ENCODE measurements around the gene NECTIN4. TPM values are rescaled to one million over a fixed set of nuclear protein-coding genes. Genes with fewer than 3 reads are reported as not detected.

Gene NECTIN4
- total RNA-seq, 1 experiment from 2014 or later: 8.8 TPM

DNA sequence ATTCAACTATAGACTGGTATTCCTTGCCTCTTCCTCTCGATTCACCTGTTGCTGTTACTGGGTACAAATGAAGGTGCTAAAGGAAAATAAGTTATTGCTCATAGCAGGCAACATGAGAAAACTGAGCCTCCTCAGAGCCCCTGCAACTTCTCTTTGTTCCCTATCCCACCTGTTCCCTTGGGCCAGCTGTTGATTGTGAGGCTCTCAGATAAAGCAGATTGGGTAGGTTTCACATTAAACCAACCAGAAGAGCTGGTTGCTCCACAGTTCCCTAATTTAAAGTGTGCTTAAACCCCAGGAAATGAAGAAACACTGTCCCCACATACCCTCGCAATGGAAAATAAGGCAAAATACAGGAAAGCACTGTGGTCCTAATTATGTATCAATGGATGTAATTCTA lies 38.3 kb upstream of the NECTIN4 start:
- no peak overlapping the region for H3K27ac ChIP-seq
- TF ChIP-seq EZH2 (IDR thresholded peaks at IDR 0.05; ENCODE audit: low read depth) (no peak), CTCF (conservative IDR thresholded peaks at IDR 0.05) (no peak)
- no peak overlapping the region for H3K4me2 ChIP-seq
- H3K9me3 ChIP-seq (ENCODE audit: insufficient read depth, low read depth): no peaks in the 10 kb centered on the region
- H3K36me3 ChIP-seq (ENCODE audit: low read depth): 0 out of 2 replicates have a peak, but pooled peaks cover 18% of the 10 kb centered on the region
- no peak overlapping the region for H2AFZ ChIP-seq
- H4K20me1 ChIP-seq (ENCODE audit: insufficient read depth): no peaks in the 10 kb centered on the region; the same call in 1 of the 2 replicates
- ChIA-PET POLR2A (ENCODE audit: unreplicated experiment) (interaction anchor here (0.6 kb wide), 1 partner anchor 107 kb away, joined by 3 read pairs; the partner anchor contains the start of gene F11R), CTCF (no interaction called here)
- DNase-seq: no peak
- H3K4me1 ChIP-seq (replicated peaks; ENCODE audit: insufficient read depth): peaks cover 9% of the 10 kb centered on the region; the same call in 1 of the 2 replicates
- intact Hi-C loops (cut with micrococcal nuclease; ENCODE audit: unreplicated experiment): no loop called here
- H3K27me3 ChIP-seq (ENCODE audit: insufficient read depth, low read depth): no peaks in the 10 kb centered on the region
- H3K9me2 ChIP-seq (ENCODE audit: insufficient read depth): no peaks in the 10 kb centered on the region
- peaks cover 17% of the 10 kb centered on the region for H3K79me2 ChIP-seq (ENCODE audit: low read depth)
- peaks cover 28% of the 10 kb centered on the region for H3F3A ChIP-seq (ENCODE audit: insufficient read depth, low read depth)
- no TSS peak for BruUV-seq (replicated peaks)
- H3K4me3 ChIP-seq: no peak overlapping the region

DNA sequence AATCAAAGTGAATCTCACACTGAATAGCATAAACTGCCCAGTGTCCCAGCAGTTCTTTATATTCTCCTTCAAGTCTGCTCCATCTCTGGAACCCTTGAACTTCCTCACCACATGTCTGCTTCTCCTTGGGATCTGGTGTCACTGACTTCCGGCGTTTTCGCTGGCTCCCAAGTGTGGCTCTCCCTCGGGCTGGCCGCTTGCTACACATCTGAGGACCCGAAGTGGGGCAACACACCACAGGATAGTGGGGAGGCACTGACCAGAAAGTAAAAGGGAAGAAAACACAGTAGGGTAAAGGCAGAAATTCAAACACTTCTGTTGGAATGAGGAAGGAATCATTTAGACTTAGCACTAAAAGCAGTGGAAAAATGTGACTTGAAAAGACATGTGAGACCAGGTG lies 33.6 kb upstream of the NECTIN4 start:
- CTCF ChIA-PET: no interaction called here

GRCh38 chr1:161121834-161122233 lies 32.5 kb upstream of the NECTIN4 start:
- H4K20me1 ChIP-seq (ENCODE audit: insufficient read depth): no peaks in the 10 kb centered on the region
- peaks cover 23% of the 10 kb centered on the region for H3K79me2 ChIP-seq (ENCODE audit: low read depth)
- POLR2A ChIA-PET (ENCODE audit: unreplicated experiment): no interaction called here
- H3F3A ChIP-seq (ENCODE audit: insufficient read depth, low read depth): peaks cover 34% of the 10 kb centered on the region; the same call in 1 of the 2 replicates
- BruUV-seq (replicated peaks): no TSS peak
- H3K9me2 ChIP-seq (ENCODE audit: insufficient read depth): no peaks in the 10 kb centered on the region
- H3K36me3 ChIP-seq (ENCODE audit: low read depth): 0 out of 2 replicates have a peak, but pooled peaks cover 2% of the 10 kb centered on the region
- no peak overlapping the region for H3K4me2 ChIP-seq
- no peak overlapping the region for H2AFZ ChIP-seq
- H3K4me3 ChIP-seq: no peak overlapping the region
- H3K27ac ChIP-seq: no peak overlapping the region
- H3K9me3 ChIP-seq (ENCODE audit: insufficient read depth, low read depth): no peaks in the 10 kb centered on the region
- peaks cover 16% of the 10 kb centered on the region for H3K4me1 ChIP-seq (replicated peaks; ENCODE audit: insufficient read depth)
- CTCF ChIA-PET: no interaction called here
- no peak for TF ChIP-seq EZH2 (IDR thresholded peaks at IDR 0.05; ENCODE audit: low read depth)
- no peak for TF ChIP-seq CTCF (conservative IDR thresholded peaks at IDR 0.05)
- no peaks in the 10 kb centered on the region for H3K27me3 ChIP-seq (ENCODE audit: insufficient read depth, low read depth)
- no peak for DNase-seq
- intact Hi-C loops (cut with micrococcal nuclease; ENCODE audit: unreplicated experiment): no loop called here

More for the DNA sequence above, 33.6 kb upstream of the NECTIN4 start:
- Histone ChIP-seq H3K27me3 (ENCODE audit: insufficient read depth, low read depth) (no peaks in the 10 kb centered on the region), H2AFZ (no peak overlapping the region), H3K4me3 (no peak overlapping the region), H3K9me2 (ENCODE audit: insufficient read depth) (no peaks in the 10 kb centered on the region), H3K27ac (no peak overlapping the region), H3K4me2 (no peak overlapping the region), H3K79me2 (ENCODE audit: low read depth) (peaks cover 12% of the 10 kb centered on the region; the same call in 1 of the 2 replicates), H3K9me3 (ENCODE audit: insufficient read depth, low read depth) (no peaks in the 10 kb centered on the region), H3K36me3 (ENCODE audit: low read depth) (0 out of 2 replicates have a peak, but pooled peaks cover 10% of the 10 kb centered on the region), H4K20me1 (ENCODE audit: insufficient read depth) (no peaks in the 10 kb centered on the region), H3K4me1 (replicated peaks; ENCODE audit: insufficient read depth) (peaks cover 13% of the 10 kb centered on the region), H3F3A (ENCODE audit: insufficient read depth, low read depth) (peaks cover 26% of the 10 kb centered on the region; the same call in 1 of the 2 replicates)
- TF ChIP-seq EZH2 (IDR thresholded peaks at IDR 0.05; ENCODE audit: low read depth) (no peak), CTCF (conservative IDR thresholded peaks at IDR 0.05) (no peak)
- BruUV-seq (replicated peaks): no TSS peak
- POLR2A ChIA-PET (ENCODE audit: unreplicated experiment): no interaction called here
- intact Hi-C loops (cut with micrococcal nuclease; ENCODE audit: unreplicated experiment): no loop called here
- no peak for DNase-seq
